ENCODE measurements around the gene RAD9A. TPM values are rescaled to one million over a fixed set of nuclear protein-coding genes. Genes with fewer than 3 reads are reported as not detected.
A peak's percentile ranks its signal among the peaks of the same experiment; 100 is the strongest.

The RAD9A gene
- total RNA-seq, 2 experiments from 2014 or later = 29.7 to 30.6 TPM

GRCh38 chr11:67373648-67374570 is 17.9 kb upstream of the RAD9A start:
- POLR2A ChIA-PET = interaction anchor here (0.6 to 4.6 kb wide), 6 partner anchors 11 to 105 kb away, joined by 3 to 20 read pairs (median 6); partner anchors contain the start of gene POLD4
- peaks cover 45% of the 10 kb centered on the region for H3K4me1 Mint-ChIP-seq (ENCODE audit: low read depth)

GRCh38 chr11:67374571-67375281 is 17.1 kb upstream of the RAD9A start:
- Mint-ChIP-seq H3K27me3 (peaks cover 27% of the 10 kb centered on the region), H3K4me1 (ENCODE audit: low read depth) (peaks cover 36% of the 10 kb centered on the region), H3K36me3 (ENCODE audit: low read depth) (no peaks in the 10 kb centered on the region), H3K27ac (no peak overlapping the region), H3K9me3 (no peaks in the 10 kb centered on the region), H3K4me3 (no peak overlapping the region)
- TF ChIP-seq, protein P1, sequence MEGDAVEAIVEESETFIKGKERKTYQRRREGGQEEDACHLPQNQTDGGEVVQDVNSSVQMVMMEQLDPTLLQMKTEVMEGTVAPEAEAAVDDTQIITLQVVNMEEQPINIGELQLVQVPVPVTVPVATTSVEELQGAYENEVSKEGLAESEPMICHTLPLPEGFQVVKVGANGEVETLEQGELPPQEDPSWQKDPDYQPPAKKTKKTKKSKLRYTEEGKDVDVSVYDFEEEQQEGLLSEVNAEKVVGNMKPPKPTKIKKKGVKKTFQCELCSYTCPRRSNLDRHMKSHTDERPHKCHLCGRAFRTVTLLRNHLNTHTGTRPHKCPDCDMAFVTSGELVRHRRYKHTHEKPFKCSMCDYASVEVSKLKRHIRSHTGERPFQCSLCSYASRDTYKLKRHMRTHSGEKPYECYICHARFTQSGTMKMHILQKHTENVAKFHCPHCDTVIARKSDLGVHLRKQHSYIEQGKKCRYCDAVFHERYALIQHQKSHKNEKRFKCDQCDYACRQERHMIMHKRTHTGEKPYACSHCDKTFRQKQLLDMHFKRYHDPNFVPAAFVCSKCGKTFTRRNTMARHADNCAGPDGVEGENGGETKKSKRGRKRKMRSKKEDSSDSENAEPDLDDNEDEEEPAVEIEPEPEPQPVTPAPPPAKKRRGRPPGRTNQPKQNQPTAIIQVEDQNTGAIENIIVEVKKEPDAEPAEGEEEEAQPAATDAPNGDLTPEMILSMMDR (IDR thresholded peaks at IDR 0.05) = no peak
- ChIA-PET CTCF (interaction anchor here (1.0 to 30.8 kb wide), 8 partner anchors 7 to 97 kb away, joined by 3 to 883 read pairs (median 17); partner anchors contain the start of gene POLD4), POLR2A (interaction anchor here (1.4 to 4.6 kb wide), 4 partner anchors 12 to 25 kb away, joined by 3 to 20 read pairs (median 4); partner anchors contain the start of gene POLD4)
- intact Hi-C loops (cut with micrococcal nuclease) = no loop called here
- ATAC-seq (no peak), DNase-seq (no peak)

More at GRCh38 chr11:67373648-67374570, 17.9 kb upstream of the RAD9A start:
- H3K36me3 Mint-ChIP-seq (ENCODE audit: low read depth) = no peaks in the 10 kb centered on the region
- TF ChIP-seq, protein P1 (IDR thresholded peaks at IDR 0.05) = peak; percentile 31
- H3K9me3 Mint-ChIP-seq = no peaks in the 10 kb centered on the region
- H3K4me3 Mint-ChIP-seq = peak overlapping the region; percentile 78
- H3K27me3 Mint-ChIP-seq = peaks cover 27% of the 10 kb centered on the region
- intact Hi-C loops (cut with micrococcal nuclease) = no loop called here
- ATAC-seq (peak; percentile 66), DNase-seq (peak; percentile 78)
- H3K27ac Mint-ChIP-seq = peak overlapping the region; percentile 88
- CTCF ChIA-PET = interaction anchor here (0.8 to 30.8 kb wide), 9 partner anchors 8 to 240 kb away, joined by 3 to 883 read pairs (median 5); partner anchors contain the start of gene POLD4

DNA sequence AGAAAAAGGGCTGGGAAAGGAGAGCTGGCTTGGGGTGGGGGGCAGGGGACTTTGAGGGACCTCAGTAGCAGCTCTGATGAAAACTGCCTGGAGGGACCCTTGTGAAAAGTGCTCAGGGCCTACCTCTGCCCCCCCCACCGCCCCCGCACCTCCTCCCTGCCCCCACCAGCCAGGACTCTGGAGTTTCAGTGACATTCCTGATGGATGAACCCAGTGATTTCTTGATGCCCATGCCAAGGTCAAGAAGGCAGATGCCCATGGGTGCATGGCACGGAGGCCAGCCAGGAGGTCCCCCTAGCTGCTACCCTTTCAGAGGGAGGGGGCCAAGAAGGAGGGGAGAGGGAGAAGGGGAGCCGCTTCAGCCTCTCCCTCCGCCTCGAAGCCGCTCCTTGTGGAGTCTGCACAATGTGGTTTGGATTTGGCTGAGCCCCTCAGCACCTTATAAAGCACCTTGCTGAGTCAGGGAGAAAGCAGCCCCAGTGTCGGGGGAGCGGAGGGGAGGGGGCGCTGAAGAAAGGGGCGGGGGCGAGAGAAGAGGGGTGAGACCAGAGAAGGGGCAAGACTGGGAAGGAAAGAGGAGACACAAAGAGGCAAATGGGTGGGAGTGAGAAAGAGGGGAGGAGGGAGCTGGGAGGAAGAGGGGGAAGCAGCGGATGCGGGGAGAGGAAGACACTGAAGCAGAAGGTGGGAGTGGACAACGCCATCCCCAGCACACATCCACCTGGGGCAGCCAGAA is 16.3 kb upstream of the RAD9A start:
- DNase-seq (no peak), ATAC-seq (no peak)
- POLR2A ChIA-PET = interaction anchor here (1.9 to 4.6 kb wide), 3 partner anchors 13 to 26 kb away, joined by 4 to 20 read pairs (median 5); no protein-coding TSS in a partner anchor
- Mint-ChIP-seq H3K27me3 (peaks cover 25% of the 10 kb centered on the region), H3K27ac (no peak overlapping the region), H3K4me1 (ENCODE audit: low read depth) (peaks cover 32% of the 10 kb centered on the region), H3K9me3 (no peaks in the 10 kb centered on the region), H3K36me3 (ENCODE audit: low read depth) (no peaks in the 10 kb centered on the region), H3K4me3 (no peak overlapping the region)
- TF ChIP-seq, protein P1 (IDR thresholded peaks at IDR 0.05) = no peak
- intact Hi-C loops (cut with micrococcal nuclease) = no loop called here
- CTCF ChIA-PET = interaction anchor here (2.5 to 30.8 kb wide), 3 partner anchors 13 to 29 kb away, joined by 11 to 883 read pairs (median 23); partner anchors contain the start of gene POLD4

DNA sequence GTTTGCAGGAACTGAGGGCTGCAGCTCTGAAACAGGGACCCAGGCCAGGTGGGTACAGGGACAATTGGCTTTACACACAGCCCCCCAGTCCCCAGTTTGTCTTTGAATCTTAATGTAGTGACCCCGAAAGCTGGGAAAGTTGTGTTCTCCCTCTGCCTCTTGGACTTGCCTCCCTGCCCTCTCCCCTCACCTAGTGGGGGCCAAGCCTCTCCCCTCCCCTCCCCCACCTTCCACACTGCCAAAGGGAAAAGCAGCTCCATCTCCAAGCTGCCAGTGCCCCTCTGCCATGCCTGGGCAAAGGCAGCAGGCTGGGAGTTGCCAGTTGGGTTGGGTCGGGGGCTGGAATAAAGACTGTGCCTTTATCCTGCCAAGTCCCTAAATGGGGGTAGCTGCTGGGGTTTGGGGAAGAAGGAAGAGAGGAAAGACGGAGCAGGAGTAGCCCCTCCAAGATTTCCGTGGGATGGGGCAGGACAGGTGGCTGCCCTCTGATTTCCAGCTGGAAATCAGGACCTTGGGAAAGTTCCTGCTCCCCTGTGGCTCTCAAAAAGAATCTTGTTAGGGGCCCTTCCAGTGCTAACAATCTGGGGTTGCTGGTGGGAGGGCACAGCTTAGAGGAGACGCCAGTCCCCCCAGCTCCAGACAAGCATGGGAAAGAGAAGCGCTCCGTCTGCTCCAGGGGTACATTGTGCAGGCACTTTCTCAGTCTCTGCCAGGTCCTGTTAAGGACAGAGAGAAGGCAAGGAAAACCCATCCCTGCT is 15.5 kb upstream of the RAD9A start:
- peaks cover 22% of the 10 kb centered on the region for H3K27me3 Mint-ChIP-seq
- TF ChIP-seq, protein P1 (IDR thresholded peaks at IDR 0.05) = no peak
- H3K4me3 Mint-ChIP-seq = no peak overlapping the region
- no peak for ATAC-seq
- H3K9me3 Mint-ChIP-seq = no peaks in the 10 kb centered on the region
- peaks cover 25% of the 10 kb centered on the region for H3K4me1 Mint-ChIP-seq (ENCODE audit: low read depth)
- ChIA-PET CTCF (interaction anchor here (1.2 to 30.8 kb wide), 4 partner anchors 14 to 114 kb away, joined by 3 to 883 read pairs (median 17); partner anchors contain the start of gene POLD4), POLR2A (interaction anchor here (1.9 to 2.3 kb wide), 2 partner anchors 22 to 27 kb away, joined by 4 to 5 read pairs; no protein-coding TSS in a partner anchor)
- no peak overlapping the region for H3K27ac Mint-ChIP-seq
- intact Hi-C loops (cut with micrococcal nuclease) = no loop called here
- H3K36me3 Mint-ChIP-seq (ENCODE audit: low read depth) = no peaks in the 10 kb centered on the region
- no peak for DNase-seq
